H1 (cell line): ENCODE data around the gene AKR1C3. TPM values are rescaled to one million over a fixed set of nuclear protein-coding genes. Genes with fewer than 3 reads are reported as not detected.

ENCODE experiments used
- CTCF ChIA-PET: fragments of 300-600 bp; sonication (Branson Sonifier 250); formaldehyde crosslinking; loops from one replicate; lab custom pipeline; 2021; ENCODE audit not compliant: partially characterized antibody; lab: Charles Lee
- POLR2A ChIA-PET: fragments of 300-600 bp; sonication (Branson Sonifier 250); formaldehyde crosslinking; loops from one replicate; lab custom pipeline; 2021; ENCODE audit warnings: inconsistent platforms; ENCODE audit not compliant: partially characterized antibody; lab: Charles Lee
- DNase-seq, 2 experiments: peaks; one replicate each; pipeline versions ENCODE4 v3.0.0 to v3.0.0-alpha.2; 2010 to 2022; ENCODE audit warnings: low spot score in 2 of 2, low read depth in 1 of 2, mixed read lengths in 1 of 2
- FAIRE-seq: peaks from 2 replicates; lab custom pipeline; 2011; peaks lifted over from hg19 to GRCh38; lab: Jason Lieb, UNC
- H2AFZ ChIP-seq: 2 replicates; pipeline ENCODE4 v1.8.1; 2012; ENCODE audit warnings: low read length, inconsistent platforms
- H2AK5ac ChIP-seq: 2 replicates; pipeline ENCODE4 v1.6.1; 2013; ENCODE audit warnings: low read depth, low read length
- H2BK120ac ChIP-seq: replicated peaks from 2 replicates; pipeline ENCODE3; 2013; ENCODE audit warnings: low read depth, low read length, inconsistent platforms
- H2BK12ac ChIP-seq: 2 replicates; pipeline ENCODE4 v1.6.1; 2013; ENCODE audit warnings: low read depth, low read length
- H2BK15ac ChIP-seq: 2 replicates; pipeline ENCODE4 v1.6.1; 2013; ENCODE audit warnings: low read length
- H2BK20ac ChIP-seq: 2 replicates; pipeline ENCODE4 v1.6.1; 2013; ENCODE audit warnings: low read length
- H2BK5ac ChIP-seq: 2 replicates; pipeline ENCODE4 v1.6.1; 2013; ENCODE audit warnings: low read depth, low read length
- H3K14ac ChIP-seq: 2 replicates; pipeline ENCODE4 v1.6.1; 2013; ENCODE audit warnings: inconsistent platforms; ENCODE audit not compliant: insufficient read length
- H3K18ac ChIP-seq: 2 replicates; pipeline ENCODE4 v1.6.1; 2013; ENCODE audit warnings: low read length; ENCODE audit errors: extremely low read depth
- H3K23ac ChIP-seq: 2 replicates; pipeline ENCODE4 v1.6.1; 2013; ENCODE audit warnings: inconsistent platforms; ENCODE audit not compliant: insufficient read length
- H3K23me2 ChIP-seq: 2 replicates; pipeline ENCODE4 v1.6.1; 2013; ENCODE audit warnings: low read depth, low read length
- H3K27ac ChIP-seq: 2 replicates; pipeline ENCODE4 v1.6.1; 2011; ENCODE audit warnings: low read depth, low read length, inconsistent platforms
- H3K27me3 ChIP-seq, 4 experiments: replicated peaks in 1 of 4; 1 replicate in 1 of 4; 2 replicates in 3 of 4; pipeline versions ENCODE4 v1.6.1 to v1.8.1; 2011 to 2013; ENCODE audit warnings: low read length in 3 of 4, mild to moderate bottlenecking in 3 of 4, inconsistent platforms in 2 of 4, mixed read lengths in 2 of 4, moderate library complexity in 1 of 4; ENCODE audit not compliant: control insufficient read depth in 3 of 4, insufficient read depth in 3 of 4; ENCODE audit errors: extremely low read depth in 1 of 4
- H3K36me3 ChIP-seq, 4 experiments: 2 replicates each; pipeline versions ENCODE4 v1.6.1 to v1.8.1; 2011 to 2013; ENCODE audit warnings: mild to moderate bottlenecking in 4 of 4, low read length in 3 of 4, moderate library complexity in 2 of 4, control low read depth in 1 of 4, inconsistent platforms in 1 of 4; ENCODE audit not compliant: insufficient read depth in 4 of 4, control insufficient read depth in 2 of 4
- H3K4ac ChIP-seq: replicated peaks from 2 replicates; pipeline ENCODE3; 2013; ENCODE audit warnings: low read length, low read depth, mixed read lengths, inconsistent platforms; ENCODE audit not compliant: insufficient read length
- H3K4me1 ChIP-seq, 4 experiments: replicated peaks in 1 of 4; 1 replicate in 1 of 4; 2 replicates in 3 of 4; pipeline versions ENCODE4 v1.6.1 to v1.8.1; 2011 to 2013; ENCODE audit warnings: low read length in 3 of 4, inconsistent platforms in 2 of 4, mixed read lengths in 1 of 4; ENCODE audit not compliant: insufficient read depth in 4 of 4, control insufficient read depth in 3 of 4
- H3K4me2 ChIP-seq, 2 experiments: 2 replicates each; pipeline versions ENCODE4 v1.6.1 to v1.8.1; 2011 to 2013; ENCODE audit warnings: low read depth in 2 of 2, low read length in 2 of 2, control low read depth in 1 of 2, inconsistent platforms in 1 of 2, mild to moderate bottlenecking in 1 of 2; ENCODE audit not compliant: insufficient read depth in 1 of 2
- H3K4me3 ChIP-seq, 4 experiments: fragments of 200-600, 300-600 bp in 1 of 4; sonication (generic), shearing (Covaris generic), sonication (Bioruptor Twin) in 1 of 4; 2 replicates each; pipeline versions ENCODE4 v1.5.1 to v1.8.1; 2011 to 2016; ENCODE audit warnings: low read length in 4 of 4, low read depth in 3 of 4, control low read depth in 2 of 4, inconsistent platforms in 2 of 4, mild to moderate bottlenecking in 2 of 4, mixed read lengths in 1 of 4, moderate library complexity in 1 of 4; ENCODE audit not compliant: insufficient read depth in 2 of 4; ENCODE audit errors: extremely low read depth in 1 of 4
- H3K56ac ChIP-seq: replicated peaks from 2 replicates; pipeline ENCODE3; 2013; ENCODE audit warnings: low read depth, mild to moderate bottlenecking, mixed read lengths, low read length, inconsistent platforms; ENCODE audit not compliant: insufficient read length
- H3K79me1 ChIP-seq: 2 replicates; pipeline ENCODE4 v1.6.1; 2013; ENCODE audit warnings: low read depth, low read length, control low read depth
- H3K79me2 ChIP-seq, 2 experiments: 2 replicates each; pipeline versions ENCODE4 v1.6.1 to v1.8.1; 2012 to 2013; ENCODE audit warnings: low read length in 2 of 2, mild to moderate bottlenecking in 2 of 2, inconsistent platforms in 1 of 2; ENCODE audit not compliant: insufficient read depth in 2 of 2, control insufficient read depth in 1 of 2
- H3K9ac ChIP-seq, 4 experiments: replicated peaks in 1 of 4; 1 replicate in 1 of 4; 2 replicates in 3 of 4; pipeline versions ENCODE4 v1.6.1 to v1.8.1; 2011 to 2013; ENCODE audit warnings: low read depth in 3 of 4, low read length in 3 of 4, control low read depth in 2 of 4, mild to moderate bottlenecking in 2 of 4, moderate library complexity in 2 of 4, inconsistent platforms in 1 of 4; ENCODE audit errors: extremely low read depth in 1 of 4
- H3K9me3 ChIP-seq, 2 experiments: 2 replicates each; pipeline versions ENCODE4 v1.6.1 to v1.8.1; 2012 to 2013; ENCODE audit warnings: mild to moderate bottlenecking in 2 of 2, moderate library complexity in 2 of 2, control low read depth in 1 of 2, inconsistent platforms in 1 of 2, low read depth in 1 of 2, low read length in 1 of 2, mixed read lengths in 1 of 2; ENCODE audit not compliant: insufficient read depth in 2 of 2
- H4K20me1 ChIP-seq, 2 experiments: replicated peaks in 1 of 2; 2 replicates each; pipeline versions ENCODE3 to v1.8.1; 2011 to 2013; ENCODE audit warnings: inconsistent platforms in 2 of 2, low read length in 2 of 2, mild to moderate bottlenecking in 1 of 2; ENCODE audit not compliant: insufficient read depth in 2 of 2, control insufficient read depth in 1 of 2
- H4K5ac ChIP-seq: 2 replicates; pipeline ENCODE4 v1.6.1; 2013; ENCODE audit warnings: low read length, low read depth, mixed read lengths, inconsistent platforms; ENCODE audit not compliant: insufficient read length
- H4K8ac ChIP-seq: 2 replicates; pipeline ENCODE4 v1.8.0; 2013; ENCODE audit warnings: mild to moderate bottlenecking, moderate library complexity, low read length, inconsistent platforms; ENCODE audit not compliant: insufficient read depth; ENCODE audit errors: extremely low read depth
- H4K91ac ChIP-seq: replicated peaks from 2 replicates; pipeline ENCODE3; 2013; ENCODE audit warnings: low read length, mixed read lengths, inconsistent platforms; ENCODE audit not compliant: insufficient read length
- BACH1 ChIP-seq: IDR thresholded peaks from 2 replicates; pipeline ENCODE4 v1.6.1; 2012; ENCODE audit warnings: low read length, improper control_type of control experiment
- BRCA1 ChIP-seq: IDR thresholded peaks from 2 replicates; pipeline ENCODE4 v1.6.1; 2012; ENCODE audit warnings: low read depth, low read length, improper control_type of control experiment
- CBX5 ChIP-seq: fragments of 300-800, 300-1000 bp; sonication (generic); IDR thresholded peaks from 2 replicates; pipeline ENCODE4 v1.7.1; 2016; ENCODE audit warnings: antibody characterized with exemption, low read length, low read depth
- CHD1 ChIP-seq: IDR thresholded peaks from 2 replicates; pipeline ENCODE4 v1.6.1; 2012; ENCODE audit warnings: low read depth, low read length, improper control_type of control experiment
- CREB1 ChIP-seq: IDR thresholded peaks from 2 replicates; pipeline ENCODE4 v1.6.1; 2012; ENCODE audit warnings: inconsistent platforms
- FOSL1 ChIP-seq: IDR thresholded peaks from 2 replicates; pipeline ENCODE4 v1.6.1; 2011; ENCODE audit warnings: mild to moderate bottlenecking, low read depth, low read length, moderate library complexity; ENCODE audit not compliant: insufficient read depth
- HDAC2 ChIP-seq, 2 experiments: fragments of 300-600 bp in 1 of 2; sonication (generic) in 1 of 2; IDR thresholded peaks; 2 replicates each; pipeline ENCODE4 v1.6.1; 2011 to 2012; ENCODE audit warnings: low read depth in 2 of 2, low read length in 2 of 2, mild to moderate bottlenecking in 2 of 2, moderate library complexity in 2 of 2, borderline replicate concordance in 1 of 2, inconsistent platforms in 1 of 2
- RNF2 ChIP-seq: fragments of 200-900, 300-1000 bp; sonication (generic); IDR thresholded peaks from 2 replicates; pipeline ENCODE4 v1.7.1; 2016; ENCODE audit warnings: borderline replicate concordance, low read depth, mild to moderate bottlenecking, antibody characterized with exemption, low read length; ENCODE audit not compliant: poor library complexity, severe bottlenecking; ENCODE audit errors: missing control alignments
- RXRA ChIP-seq: IDR thresholded peaks from 2 replicates; pipeline ENCODE4 v1.6.1; 2011; ENCODE audit warnings: low read depth, mild to moderate bottlenecking, low read length, moderate library complexity; ENCODE audit not compliant: insufficient read depth
- SAP30 ChIP-seq: fragments of 300-600 bp; sonication (generic); IDR thresholded peaks from 2 replicates; pipeline ENCODE4 v1.7.1; 2012; ENCODE audit warnings: low read length, moderate library complexity, mild to moderate bottlenecking, inconsistent platforms; ENCODE audit not compliant: insufficient read depth, insufficient replicate concordance
- SIX5 ChIP-seq: IDR thresholded peaks from 2 replicates; pipeline ENCODE4 v1.6.1; 2011; ENCODE audit warnings: mild to moderate bottlenecking, low read depth, low read length
- SP4 ChIP-seq: IDR thresholded peaks from 2 replicates; pipeline ENCODE4 v1.6.1; 2012; ENCODE audit warnings: low read length, inconsistent platforms
- ZNF274 ChIP-seq: IDR thresholded peaks from 2 replicates; pipeline ENCODE4 v1.7.0; 2012; ENCODE audit warnings: low read length, borderline replicate concordance; ENCODE audit errors: extremely low read depth
- WGBS, 2 experiments: shearing (Covaris generic) in 1 of 2; methylation state at CpG; one replicate each; pipeline versions ENCODE4 v1.1.6 to v1.1.7; 2013 to 2015; ENCODE audit warnings: low lambda C conversion rate in 2 of 2, mixed read lengths in 2 of 2, inconsistent platforms in 1 of 2, low coverage in 1 of 2, missing lambda C conversion rate in 1 of 2; ENCODE audit not compliant: insufficient replicate concordance in 2 of 2, insufficient coverage in 1 of 2, insufficient read length in 1 of 2; ENCODE audit errors: extremely low coverage in 1 of 2, missing lambda C conversion rate in 1 of 2; 5-methylcytosine and 5-hydroxymethylcytosine counted together
- polyA plus RNA-seq, 7 experiments: library from polyadenylated mRNA; depleted of rRNA in 3 of 7; stranded (reverse) in 5 of 7; unstranded in 2 of 7; fragments of >200 nt in 5 of 7; fragments of 200-250 nt in 2 of 7; gene quantifications; 1 replicate in 5 of 7; 2 replicates in 1 of 7; 4 replicates in 1 of 7; pipeline versions ENCODE4 v1.2.1 to v1.2.3, GENCODE V29; 2011 to 2013; ENCODE audit warnings: missing spikeins in 2 of 7, mixed read lengths in 2 of 7
- total RNA-seq: library from RNA; stranded (reverse); fragmentation: NEBNext Ultra II Directional; extraction: Animal tissue kit (Norgen Biotek cat#: 25700); gene quantifications from 2 replicates; pipeline ENCODE4 v1.2.1, GENCODE V29; 2021

Gene AKR1C3
- total and polyA plus RNA-seq, 2 of the 8 experiments (the other 6 are each of a cell fraction or from before 2014, with no cell fraction given) = 4.6 to 6.9 TPM

DNA sequence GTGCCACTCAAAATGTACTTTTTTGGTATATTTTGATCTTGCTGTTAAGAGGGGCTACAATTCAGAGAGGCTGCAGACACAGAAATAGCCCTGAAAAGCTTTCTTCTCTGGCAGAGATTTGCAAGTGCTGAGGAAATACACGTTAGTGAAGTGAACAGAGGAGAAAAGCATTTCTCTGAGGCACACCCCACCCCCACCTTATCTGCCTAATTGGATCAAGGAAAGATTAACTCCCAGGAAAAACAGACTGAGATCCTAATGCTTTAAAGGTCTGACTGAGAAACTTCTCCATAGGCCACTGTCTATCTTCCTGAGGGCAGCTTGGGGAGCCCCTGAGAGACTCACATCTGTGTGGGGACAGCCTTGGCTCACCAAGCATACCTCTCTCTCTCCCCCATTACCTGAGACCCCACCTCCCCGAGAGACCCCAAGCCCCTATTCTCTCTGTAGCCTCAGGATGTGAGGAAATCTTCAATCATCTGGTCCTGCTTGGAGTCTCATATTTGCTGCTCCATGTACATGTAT, 14.8 kb upstream of the AKR1C3 start:
- Histone ChIP-seq H3K14ac (no peak overlapping the region), H3K36me3 (no peaks in the 10 kb centered on the region), H3K79me2 (no peaks in the 10 kb centered on the region), H3K4me1 (no peaks in the 10 kb centered on the region), H2AK5ac (no peak overlapping the region), H3K27me3 (no peaks in the 10 kb centered on the region), H2BK120ac (no peak overlapping the region), H2BK12ac (no peak overlapping the region), H3K79me1 (no peaks in the 10 kb centered on the region), H3K4me3 (no peak overlapping the region), H3K4ac (no peak overlapping the region), H3K18ac (no peak overlapping the region), H3K56ac (no peak overlapping the region), H4K91ac (no peak overlapping the region), H3K9me3 (no peaks in the 10 kb centered on the region), H2BK15ac (no peak overlapping the region), H3K27ac (no peak overlapping the region), H4K5ac (no peak overlapping the region), H3K23me2 (no peaks in the 10 kb centered on the region), H2BK20ac (no peak overlapping the region), H2BK5ac (no peak overlapping the region), H3K9ac (no peak overlapping the region), H4K20me1 (no peaks in the 10 kb centered on the region), H3K4me2 (no peak overlapping the region), H4K8ac (no peak overlapping the region)
- 95% methylated on average over 2 of the region's 2 CpGs; no CpG with 5 or more reads in 1 of the 2 experiments for WGBS, 2 experiments
- FAIRE-seq = no peak
- CTCF ChIA-PET = interaction anchor here (1.4 to 3.9 kb wide), 2 partner anchors 11 to 203 kb away, joined by 6 to 17 read pairs; no protein-coding TSS in a partner anchor
- no peak for TF ChIP-seq BRCA1
- TF ChIP-seq HDAC2 (IDR thresholded peaks at IDR 0.05; ENCODE audit: borderline replicate concordance in 1 of 2, low read depth in 2 of 2, low read length in 2 of 2) = no peak
- TF ChIP-seq CREB1 = no peak
- no peak for TF ChIP-seq RXRA
- no peak for TF ChIP-seq CHD1
- TF ChIP-seq FOSL1 = no peak
- TF ChIP-seq CBX5 = no peak
- TF ChIP-seq BACH1 = no peak
- no peak for TF ChIP-seq SP4
- no peak for TF ChIP-seq SIX5
- no peak for TF ChIP-seq SAP30
- TF ChIP-seq RNF2 = no peak
- TF ChIP-seq ZNF274 = no peak
- TF ChIP-seq, all 59 proteins: peak for 0
- POLR2A ChIA-PET = no interaction called here
- no peak overlapping the region for H2AFZ ChIP-seq
- H3K23ac ChIP-seq = no peak overlapping the region
- DNase-seq = no peak
